HG02610 (cell line): ENCODE measurements around the gene SLC11A1.

Source experiments
- ATAC-seq: cut with Tn5 transposase; IDR thresholded peaks from one replicate; pipeline ENCODE4 v1.9.1; 2021; ENCODE audit warnings: mild to moderate bottlenecking, moderate library complexity; ENCODE audit not compliant: unreplicated experiment

The SLC11A1 gene

DNA sequence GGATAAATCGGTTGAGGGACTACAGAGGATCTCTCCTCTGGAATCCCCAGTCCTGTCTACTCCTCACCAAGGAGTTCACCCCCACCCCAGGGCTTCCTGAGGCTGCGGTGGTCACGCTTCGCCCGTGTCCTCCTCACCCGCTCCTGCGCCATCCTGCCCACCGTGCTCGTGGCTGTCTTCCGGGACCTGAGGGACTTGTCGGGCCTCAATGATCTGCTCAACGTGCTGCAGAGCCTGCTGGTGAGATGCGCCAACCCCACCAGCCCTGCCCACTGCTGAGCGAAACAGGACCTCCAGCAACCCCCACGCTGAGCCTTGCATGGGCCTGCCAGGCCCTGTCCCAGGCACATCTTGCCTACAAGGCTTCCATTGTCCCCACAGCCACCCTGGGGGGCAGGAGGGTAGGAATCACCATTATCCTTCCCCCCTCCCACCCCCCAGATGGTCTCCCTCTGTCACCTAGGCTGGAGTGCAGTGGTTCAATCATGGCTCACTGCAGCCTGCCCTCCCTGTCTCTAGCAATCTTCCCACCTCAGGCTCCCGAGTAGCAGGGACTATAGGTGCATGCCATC, 10.9 kb downstream of the SLC11A1 start:
- ATAC-seq: no peak

DNA sequence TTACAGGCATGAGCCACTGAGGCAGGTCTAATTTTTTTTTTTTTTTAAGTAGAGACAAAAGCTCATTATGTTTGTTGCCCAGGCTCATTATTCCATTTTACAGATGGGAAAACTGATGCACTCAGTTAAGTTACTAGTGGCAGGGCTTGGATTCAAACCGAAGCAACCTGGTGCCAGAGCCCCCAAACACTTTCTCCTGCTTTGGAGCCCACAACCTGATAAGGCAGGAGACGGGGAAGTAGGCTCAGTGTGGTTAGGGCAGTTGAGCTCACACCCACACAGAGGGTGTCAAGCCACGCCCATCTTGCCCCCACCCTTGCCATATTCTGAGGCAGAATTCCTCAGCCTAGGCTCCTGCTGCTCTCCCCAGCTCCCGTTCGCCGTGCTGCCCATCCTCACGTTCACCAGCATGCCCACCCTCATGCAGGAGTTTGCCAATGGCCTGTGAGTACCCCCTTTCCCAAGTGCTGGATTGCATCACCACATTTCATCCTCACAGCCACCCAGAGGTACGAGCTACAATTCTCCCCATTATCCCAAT, 11.7 kb downstream of the SLC11A1 start:
- no peak for ATAC-seq

- no peak for ATAC-seq
These were observed 12.4 kb downstream of the SLC11A1 start for GRCh38 chr2:218394298-218395089.

DNA sequence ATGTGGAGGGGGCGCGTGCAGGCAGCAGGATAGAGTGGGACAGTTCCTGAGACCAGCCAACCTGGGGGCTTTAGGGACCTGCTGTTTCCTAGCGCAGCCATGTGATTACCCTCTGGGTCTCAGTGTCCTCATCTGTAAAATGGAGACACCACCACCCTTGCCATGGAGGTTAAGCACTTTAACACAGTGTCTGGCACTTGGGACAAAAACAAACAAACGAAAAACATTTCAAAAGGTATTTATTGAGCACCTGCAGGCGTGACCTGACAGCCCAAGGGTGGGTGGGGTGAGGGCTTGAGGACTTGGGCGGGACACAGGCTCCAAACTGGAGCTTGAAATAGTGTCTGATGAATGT, 13.0 kb downstream of the SLC11A1 start:
- no peak for ATAC-seq

DNA sequence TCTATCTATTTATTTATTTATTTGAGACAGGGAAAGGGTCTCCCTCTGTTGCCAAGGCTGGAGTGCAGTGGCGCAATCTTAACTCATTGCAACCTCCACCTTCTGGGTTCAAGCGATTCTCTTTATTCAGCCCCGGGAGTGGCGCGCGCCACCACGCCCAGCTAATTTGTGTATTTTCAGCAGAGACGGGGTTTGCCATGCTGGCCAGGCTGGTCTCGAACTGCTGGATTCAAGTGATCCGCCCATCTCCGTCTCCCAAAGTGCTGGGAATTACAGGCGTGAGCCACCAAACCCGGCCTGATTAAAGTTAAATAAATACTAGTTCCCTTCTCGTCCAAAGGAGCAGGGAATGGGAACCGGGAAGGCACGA, 13.4 kb downstream of the SLC11A1 start:
- ATAC-seq: no peak

GRCh38 chr2:218395826-218396687, 14.0 kb downstream of the SLC11A1 start:
- peak; percentile 50 for ATAC-seq

GRCh38 chr2:218396688-218397462, 14.8 kb downstream of the SLC11A1 start:
- ATAC-seq: no peak

DNA sequence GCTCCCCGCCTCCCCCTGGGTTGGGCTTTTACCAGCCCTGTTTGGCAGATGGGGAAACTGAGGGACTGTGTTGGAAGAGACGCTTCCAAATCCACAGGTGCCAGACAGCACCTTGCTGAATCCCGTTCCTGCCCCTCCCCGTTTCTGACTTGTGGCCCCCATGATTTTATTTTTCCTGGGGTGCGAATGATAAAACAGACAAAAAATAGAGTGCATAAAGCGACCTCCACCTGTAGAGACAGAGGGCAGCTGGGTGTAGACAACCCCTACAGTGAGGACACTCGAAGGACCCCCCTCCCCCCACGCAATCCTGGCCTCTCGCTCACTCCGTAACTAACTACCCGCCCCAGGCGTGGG, 15.4 kb downstream of the SLC11A1 start:
- ATAC-seq: no peak

GRCh38 chr2:218397820-218398436, 15.9 kb downstream of the SLC11A1 start:
- ATAC-seq: no peak

GRCh38 chr2:218398437-218399390, 16.6 kb downstream of the SLC11A1 start:
- peak; percentile 2 for ATAC-seq

DNA sequence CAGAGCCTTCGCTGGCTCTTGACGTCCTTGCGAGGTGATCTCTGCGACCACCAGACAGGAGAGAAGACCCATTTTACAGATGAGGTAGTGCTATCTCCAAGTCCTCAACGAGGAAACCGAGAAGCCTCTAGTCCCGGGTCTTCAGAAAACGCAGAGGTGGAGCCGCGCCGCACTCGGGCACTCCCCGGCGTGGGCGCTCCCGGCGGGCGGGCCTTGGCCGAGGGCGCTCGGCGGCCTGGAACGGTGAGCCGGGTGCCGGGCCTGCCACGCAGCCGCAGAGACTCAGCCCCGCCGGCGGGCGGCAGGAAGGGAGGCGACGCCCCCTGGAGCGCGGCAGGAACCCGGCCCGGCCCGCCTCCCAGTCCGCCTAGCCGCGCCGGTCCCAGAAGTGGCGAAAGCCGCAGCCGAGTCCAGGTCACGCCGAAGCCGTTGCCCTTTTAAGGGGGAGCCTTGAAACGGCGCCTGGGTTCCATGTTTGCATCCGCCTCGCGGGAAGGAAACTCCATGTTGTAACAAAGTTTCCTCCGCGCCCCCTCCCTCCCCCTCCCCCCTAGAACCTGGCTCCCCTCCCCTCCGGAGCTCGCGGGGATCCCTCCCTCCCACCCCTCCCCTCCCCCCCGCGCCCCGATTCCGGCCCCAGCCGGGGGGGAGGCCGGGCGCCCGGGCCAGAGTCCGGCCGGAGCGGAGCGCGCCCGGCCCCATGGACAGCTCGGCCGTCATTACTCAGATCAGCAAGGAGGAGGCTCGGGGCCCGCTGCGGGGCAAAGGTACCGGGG, 17.5 kb downstream of the SLC11A1 start, which contains the start of gene CTDSP1:
TSS of gene CTDSP1 (plus strand) at position 478 of the 776 bp plus-strand sequence. CDS start at position 701, 223 bp downstream.
- peak; percentile 44 for ATAC-seq

DNA sequence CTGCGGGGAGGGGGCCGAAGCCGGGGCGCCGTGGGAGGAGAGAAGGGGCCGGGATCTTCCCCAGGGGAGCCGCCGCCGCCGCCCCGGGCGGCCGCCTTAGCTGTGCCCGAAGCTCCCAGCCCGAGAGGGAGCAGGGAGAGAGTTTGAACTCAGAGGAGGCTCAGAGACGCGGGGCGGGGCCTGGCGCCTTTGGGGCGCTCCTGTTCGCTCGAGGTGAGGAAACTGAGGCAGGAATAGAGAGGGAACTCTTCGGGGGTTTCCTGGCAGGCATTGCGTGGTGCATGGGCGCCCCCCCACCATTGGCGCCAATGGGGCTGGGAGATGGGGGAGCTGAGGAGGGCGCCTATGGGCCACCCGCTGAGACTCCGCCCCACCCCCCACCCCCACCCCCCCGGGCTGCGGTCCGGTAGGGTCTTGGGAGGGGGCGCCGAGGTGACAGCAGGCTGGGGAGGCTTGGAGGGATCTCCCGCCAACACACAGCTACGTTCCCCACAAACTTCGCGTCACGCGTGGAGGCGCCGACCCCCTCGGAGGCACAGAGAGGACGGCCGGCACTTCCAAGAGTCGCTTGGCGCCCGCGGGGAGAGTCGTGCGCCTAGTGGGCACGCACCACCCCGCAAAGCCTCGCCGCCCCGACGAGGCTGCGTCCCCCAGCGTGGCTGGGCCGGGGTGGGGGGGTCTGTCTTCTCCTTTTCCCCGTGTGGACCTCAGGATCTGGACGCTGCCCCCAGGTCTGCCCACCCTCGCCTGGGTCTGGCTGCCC, 18.3 kb downstream of the SLC11A1 start:
- ATAC-seq: no peak

DNA sequence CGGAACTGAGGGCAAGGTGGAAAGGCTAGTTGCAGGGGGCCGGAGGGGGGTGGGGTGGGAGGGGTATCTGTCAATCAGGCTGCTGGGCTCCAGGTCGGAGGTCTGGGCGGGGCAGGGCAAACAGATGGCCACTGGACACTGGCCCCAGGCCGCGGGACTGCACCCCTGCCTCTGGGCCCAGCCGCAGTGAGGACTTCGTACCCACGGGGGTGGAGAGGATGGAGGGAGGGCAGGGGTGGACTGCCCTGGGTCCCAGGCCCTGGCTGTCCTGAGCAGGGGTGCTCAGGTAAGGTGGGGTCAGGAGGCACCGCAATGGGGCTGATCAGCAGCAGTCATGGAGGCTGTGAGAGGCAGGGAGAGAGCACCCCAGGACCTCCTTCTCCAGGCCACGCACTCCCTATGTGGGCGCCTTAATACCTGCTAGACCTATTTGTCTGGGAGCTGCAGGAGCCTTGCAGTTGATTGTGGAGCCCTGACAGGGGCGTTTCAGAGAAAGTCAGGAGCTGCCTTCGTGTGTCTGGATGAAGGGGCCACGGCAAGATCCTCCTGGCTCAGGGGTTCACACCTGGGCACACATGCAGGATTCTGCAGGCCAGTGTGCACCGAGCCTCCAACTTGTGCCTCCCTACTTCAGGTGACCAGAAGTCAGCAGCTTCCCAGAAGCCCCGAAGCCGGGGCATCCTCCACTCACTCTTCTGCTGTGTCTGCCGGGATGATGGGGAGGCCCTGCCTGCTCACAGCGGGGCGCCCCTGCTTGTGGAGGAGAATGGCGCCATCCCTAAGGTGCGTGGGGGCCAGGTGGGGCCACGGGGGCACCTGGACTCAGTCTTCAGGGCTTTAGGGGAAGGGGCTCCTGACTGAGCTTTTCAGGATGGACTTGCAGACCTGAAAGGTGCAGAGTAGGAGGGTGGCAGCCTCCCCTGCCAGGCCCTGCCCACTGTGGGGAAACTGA, 19.1 kb downstream of the SLC11A1 start:
- no peak for ATAC-seq

GRCh38 chr2:218401890-218402289, 19.8 kb downstream of the SLC11A1 start:
- ATAC-seq: no peak

- ATAC-seq: no peak
These were observed 20.4 kb downstream of the SLC11A1 start for GRCh38 chr2:218402491-218402901.

DNA sequence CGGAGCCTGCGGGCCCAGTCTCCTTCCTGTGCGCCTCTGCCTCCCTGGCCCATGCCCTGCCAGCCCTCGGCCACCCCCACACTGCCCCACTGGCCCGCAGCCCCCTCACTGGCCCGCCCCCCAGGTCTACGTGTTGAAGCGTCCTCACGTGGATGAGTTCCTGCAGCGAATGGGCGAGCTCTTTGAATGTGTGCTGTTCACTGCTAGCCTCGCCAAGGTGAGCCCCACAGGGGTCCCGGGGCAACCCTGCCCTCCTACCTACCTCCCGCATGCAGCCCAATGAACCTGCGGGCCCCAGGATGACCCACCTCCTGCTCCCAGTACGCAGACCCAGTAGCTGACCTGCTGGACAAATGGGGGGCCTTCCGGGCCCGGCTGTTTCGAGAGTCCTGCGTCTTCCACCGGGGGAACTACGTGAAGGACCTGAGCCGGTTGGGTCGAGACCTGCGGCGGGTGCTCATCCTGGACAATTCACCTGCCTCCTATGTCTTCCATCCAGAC, 20.9 kb downstream of the SLC11A1 start:
- ATAC-seq: no peak
